ENCODE data around the gene NUP93.
"Not testable (repeated sequence)": the region's sequence is repeated elsewhere in the genome, so short reads cannot be mapped to it uniquely, and the experiment has no call there.

The NUP93 gene

GRCh38 chr16:56709443-56710040 is 20.4 kb upstream of the NUP93 start:
- no peak for DNase-seq (ENCODE audit: low read depth)

GRCh38 chr16:56710181-56710737 is 19.7 kb upstream of the NUP93 start:
- DNase-seq (ENCODE audit: low read depth): no peak

- DNase-seq (ENCODE audit: low read depth): peak; percentile 48
Observed at GRCh38 chr16:56711862-56712261, 18.1 kb upstream of the NUP93 start.

- DNase-seq (ENCODE audit: low read depth): no peak
Observed at GRCh38 chr16:56713794-56714193, 16.1 kb upstream of the NUP93 start.

GRCh38 chr16:56715126-56715525 is 14.8 kb upstream of the NUP93 start:
- no peak for DNase-seq (ENCODE audit: low read depth)

- no peak for DNase-seq (ENCODE audit: low read depth)
Observed at GRCh38 chr16:56716761-56717160, 13.2 kb upstream of the NUP93 start.

- DNase-seq (ENCODE audit: low read depth): not testable (repeated sequence)
Observed at GRCh38 chr16:56717532-56717931, 12.4 kb upstream of the NUP93 start.

- no peak for DNase-seq (ENCODE audit: low read depth)
Observed at GRCh38 chr16:56722200-56722842, 7.6 kb upstream of the NUP93 start.

GRCh38 chr16:56724191-56724590 is 5.7 kb upstream of the NUP93 start:
- DNase-seq (ENCODE audit: low read depth): no peak

- DNase-seq (ENCODE audit: low read depth): no peak
Observed at GRCh38 chr16:56726283-56726682, 3.6 kb upstream of the NUP93 start.

- DNase-seq (ENCODE audit: low read depth): no peak
Observed at GRCh38 chr16:56726926-56727325, 3.0 kb upstream of the NUP93 start.

- no peak for DNase-seq (ENCODE audit: low read depth)
Observed at GRCh38 chr16:56728027-56728426, 1.9 kb upstream of the NUP93 start.

GRCh38 chr16:56728980-56729734 is 772 bp upstream of the NUP93 start:
- peak; percentile 43 for DNase-seq (ENCODE audit: low read depth)

GRCh38 chr16:56732366-56732765 is 2.4 kb downstream of the NUP93 start:
- no peak for DNase-seq (ENCODE audit: low read depth)

- DNase-seq (ENCODE audit: low read depth): no peak
Observed at GRCh38 chr16:56732832-56733231, 2.9 kb downstream of the NUP93 start.

- peak; percentile 60 for DNase-seq (ENCODE audit: low read depth)
Observed at GRCh38 chr16:56734429-56734828, 4.5 kb downstream of the NUP93 start.

- DNase-seq (ENCODE audit: low read depth): no peak
Observed at GRCh38 chr16:56736476-56736875, 6.5 kb downstream of the NUP93 start.

- DNase-seq (ENCODE audit: low read depth): no peak
Observed at GRCh38 chr16:56737539-56737938, 7.6 kb downstream of the NUP93 start.

GRCh38 chr16:56738221-56738620 is 8.3 kb downstream of the NUP93 start:
- no peak for DNase-seq (ENCODE audit: low read depth)

- not testable (repeated sequence) for DNase-seq (ENCODE audit: low read depth)
Observed at GRCh38 chr16:56739378-56739777, 9.4 kb downstream of the NUP93 start.

- no peak for DNase-seq (ENCODE audit: low read depth)
Observed at GRCh38 chr16:56741399-56741798, 11.5 kb downstream of the NUP93 start.

GRCh38 chr16:56742030-56742984 is 12.4 kb downstream of the NUP93 start:
- DNase-seq (ENCODE audit: low read depth): peak; percentile 90
